ENCODE results near the gene STX2.

- TF ChIP-seq BHLHE40 (IDR thresholded peaks at IDR 0.05; ENCODE audit: low read depth, low read length) (no peak), NR3C1 (IDR thresholded peaks at IDR 0.05) (no peak), MAZ (IDR thresholded peaks at IDR 0.05; ENCODE audit: borderline replicate concordance, low read depth, low read length) (no peak), CTCF (IDR thresholded peaks at IDR 0.05) (no peak), ZFP36 (IDR thresholded peaks at IDR 0.05; ENCODE audit: borderline replicate concordance, partially characterized antibody) (no peak)
These were observed 35.3 kb downstream of the STX2 start for GRCh38 chr12:130803702-130804101.

Data from A549 (cell line).